Fibroblast of pulmonary artery (primary cell): Measurements from ENCODE around the gene SLC16A6.

Source experiments
- DNase-seq: peaks from one replicate; pipeline ENCODE4 v3.0.0-alpha.2; 2010; ENCODE audit warnings: low read depth
- H3K4me3 ChIP-seq: replicated peaks from 2 replicates; pipeline ENCODE4 v1.5.1; 2011; ENCODE audit warnings: low read depth, mild to moderate bottlenecking, control low read depth, low read length, moderate library complexity
- TF ChIP-seq, protein P1 (sequence below): IDR thresholded peaks from 2 replicates; pipeline ENCODE4 v1.5.1; 2011; ENCODE audit warnings: mild to moderate bottlenecking, control low read depth, low read length, inconsistent platforms; ENCODE audit errors: missing control alignments

SLC16A6 gene

DNA sequence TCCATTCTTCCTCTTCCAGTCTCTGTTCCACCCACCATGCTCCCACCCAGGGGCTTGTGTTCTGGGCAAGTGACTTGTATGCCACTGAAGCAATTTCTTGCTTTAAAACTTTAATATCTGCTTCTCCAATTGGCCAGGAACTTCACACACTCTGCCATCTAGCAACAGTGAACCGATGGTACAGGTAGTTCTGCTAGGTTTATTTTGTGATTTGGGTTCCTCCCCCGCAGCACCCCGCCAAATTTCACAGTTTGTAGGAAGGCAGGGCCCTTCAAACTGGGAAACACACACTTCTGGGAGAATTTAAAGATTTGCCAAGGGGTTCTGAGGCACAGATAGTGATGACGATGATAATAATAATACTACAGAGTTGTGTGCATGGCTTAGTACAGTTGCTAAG is 3.7 kb upstream of the SLC16A6 start:
- DNase-seq = no peak
- TF ChIP-seq, protein P1, sequence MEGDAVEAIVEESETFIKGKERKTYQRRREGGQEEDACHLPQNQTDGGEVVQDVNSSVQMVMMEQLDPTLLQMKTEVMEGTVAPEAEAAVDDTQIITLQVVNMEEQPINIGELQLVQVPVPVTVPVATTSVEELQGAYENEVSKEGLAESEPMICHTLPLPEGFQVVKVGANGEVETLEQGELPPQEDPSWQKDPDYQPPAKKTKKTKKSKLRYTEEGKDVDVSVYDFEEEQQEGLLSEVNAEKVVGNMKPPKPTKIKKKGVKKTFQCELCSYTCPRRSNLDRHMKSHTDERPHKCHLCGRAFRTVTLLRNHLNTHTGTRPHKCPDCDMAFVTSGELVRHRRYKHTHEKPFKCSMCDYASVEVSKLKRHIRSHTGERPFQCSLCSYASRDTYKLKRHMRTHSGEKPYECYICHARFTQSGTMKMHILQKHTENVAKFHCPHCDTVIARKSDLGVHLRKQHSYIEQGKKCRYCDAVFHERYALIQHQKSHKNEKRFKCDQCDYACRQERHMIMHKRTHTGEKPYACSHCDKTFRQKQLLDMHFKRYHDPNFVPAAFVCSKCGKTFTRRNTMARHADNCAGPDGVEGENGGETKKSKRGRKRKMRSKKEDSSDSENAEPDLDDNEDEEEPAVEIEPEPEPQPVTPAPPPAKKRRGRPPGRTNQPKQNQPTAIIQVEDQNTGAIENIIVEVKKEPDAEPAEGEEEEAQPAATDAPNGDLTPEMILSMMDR = no peak
- H3K4me3 ChIP-seq = no peak overlapping the region

DNA sequence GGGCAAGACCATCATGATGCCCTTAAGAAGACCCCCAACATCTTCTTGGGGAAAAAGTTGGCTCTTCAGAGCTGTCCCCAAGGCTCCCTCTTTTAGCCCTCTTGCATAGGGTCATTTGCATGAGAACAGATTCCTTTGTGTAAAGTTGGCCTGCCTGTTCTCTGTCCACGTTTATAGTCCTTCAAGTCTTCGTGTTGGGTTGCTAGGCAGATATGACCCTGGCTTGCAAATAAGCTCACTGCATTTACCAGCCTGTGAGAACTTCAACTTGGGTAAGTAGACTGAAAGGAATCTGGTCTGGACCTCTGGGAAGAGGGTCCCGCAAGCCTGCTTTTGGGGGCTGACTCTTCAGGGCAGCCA is 3.2 kb upstream of the SLC16A6 start:
- TF ChIP-seq, protein P1 = no peak
- no peak overlapping the region for H3K4me3 ChIP-seq
- DNase-seq = no peak

DNA sequence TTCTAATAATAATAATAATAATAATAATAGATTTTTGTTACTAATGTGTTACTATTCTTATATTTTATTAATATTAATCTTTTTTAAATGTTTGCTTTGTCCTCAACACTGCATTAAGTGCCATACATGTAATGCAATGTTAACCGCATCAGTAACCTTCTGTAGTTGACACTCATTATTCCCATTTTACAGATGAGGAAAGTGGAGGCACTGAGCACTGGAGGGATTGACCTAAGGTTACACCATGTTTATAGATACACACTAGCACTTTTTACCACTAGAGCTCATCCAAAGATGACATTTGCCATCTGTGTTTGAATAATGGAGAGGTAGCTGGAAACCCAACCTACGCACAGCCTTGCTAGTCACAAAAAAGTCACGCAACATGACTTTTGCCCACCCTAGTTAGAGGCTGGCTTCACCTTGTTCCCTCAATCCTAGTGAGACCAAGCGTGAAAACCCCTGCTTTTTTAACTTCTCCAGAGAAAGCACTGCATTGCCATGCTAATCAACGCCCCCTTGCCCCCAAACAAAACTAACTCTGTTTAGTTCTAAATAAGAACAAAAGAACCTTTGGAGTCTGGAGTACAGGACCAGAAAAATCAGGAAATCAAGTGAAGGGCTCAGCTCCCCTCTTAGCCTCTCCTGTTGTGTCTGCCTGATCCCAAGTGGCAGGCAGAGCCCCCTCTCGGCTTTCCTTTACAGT is 2.7 kb upstream of the SLC16A6 start:
- TF ChIP-seq, protein P1 = no peak
- H3K4me3 ChIP-seq = no peak overlapping the region
- DNase-seq = no peak

DNA sequence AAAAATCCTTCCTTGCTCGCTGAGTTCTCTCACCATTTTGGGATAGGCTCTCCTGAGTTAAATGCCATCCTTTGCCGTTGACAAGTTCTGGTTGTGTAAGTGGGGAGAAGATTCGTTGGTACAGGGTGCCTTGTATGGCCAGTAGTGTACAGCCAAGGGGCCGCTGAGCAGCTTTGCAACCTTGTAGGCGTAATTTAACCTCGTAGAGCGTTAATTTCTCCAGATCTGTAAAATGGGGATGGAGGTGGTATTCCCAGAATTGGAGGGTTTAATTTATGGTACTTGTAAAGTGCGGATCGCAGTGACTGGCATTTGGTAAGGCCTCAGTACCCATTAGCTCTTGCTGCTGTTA is 1.7 kb upstream of the SLC16A6 start:
- H3K4me3 ChIP-seq = no peak overlapping the region
- TF ChIP-seq, protein P1 = no peak
- DNase-seq = no peak

DNA sequence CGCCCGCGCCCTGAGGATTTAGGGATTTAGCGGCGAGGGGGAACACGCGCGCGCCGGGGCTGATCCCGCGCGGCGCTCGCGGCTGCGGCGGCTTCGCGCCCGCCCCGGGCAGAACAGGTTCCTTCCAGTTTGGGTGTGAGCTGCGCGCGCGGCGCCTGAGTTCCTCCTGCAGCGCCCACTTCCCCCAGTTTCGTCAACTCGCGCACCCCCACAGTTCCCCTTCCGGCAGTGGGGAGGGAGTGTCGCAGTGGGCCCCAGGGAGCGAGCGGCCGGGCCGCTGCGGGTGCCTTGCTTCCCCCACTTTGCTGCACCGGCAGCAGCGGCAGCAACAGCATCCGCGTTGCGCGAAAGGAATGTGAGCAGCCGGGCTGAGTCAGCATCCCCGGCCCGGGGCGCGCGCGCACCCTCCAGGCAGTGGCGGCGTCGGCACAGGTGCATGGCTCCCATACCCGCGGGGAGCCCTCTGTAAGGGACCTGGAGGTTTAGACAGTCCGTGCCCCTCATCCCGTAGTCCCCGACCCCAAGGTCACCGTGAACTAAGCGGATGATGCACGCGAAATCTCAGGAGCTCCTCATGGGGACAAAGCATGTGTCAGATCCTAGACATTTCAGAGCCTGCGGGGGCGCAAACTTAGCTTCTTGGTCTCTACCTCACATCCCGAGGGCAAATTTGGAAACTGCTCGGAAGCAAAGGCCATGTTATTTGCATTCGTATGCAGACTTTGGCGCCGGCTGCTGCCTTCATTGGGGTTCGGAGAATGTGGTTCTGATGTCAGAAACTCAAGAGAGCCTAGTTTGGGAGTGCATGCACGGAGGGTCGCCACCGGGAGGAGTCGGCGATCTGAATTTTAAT is 1.1 kb upstream of the SLC16A6 start:
- H3K4me3 ChIP-seq = peak overlapping the region; percentile 57
- TF ChIP-seq, protein P1 = no peak
- peak; percentile 63 for DNase-seq

DNA sequence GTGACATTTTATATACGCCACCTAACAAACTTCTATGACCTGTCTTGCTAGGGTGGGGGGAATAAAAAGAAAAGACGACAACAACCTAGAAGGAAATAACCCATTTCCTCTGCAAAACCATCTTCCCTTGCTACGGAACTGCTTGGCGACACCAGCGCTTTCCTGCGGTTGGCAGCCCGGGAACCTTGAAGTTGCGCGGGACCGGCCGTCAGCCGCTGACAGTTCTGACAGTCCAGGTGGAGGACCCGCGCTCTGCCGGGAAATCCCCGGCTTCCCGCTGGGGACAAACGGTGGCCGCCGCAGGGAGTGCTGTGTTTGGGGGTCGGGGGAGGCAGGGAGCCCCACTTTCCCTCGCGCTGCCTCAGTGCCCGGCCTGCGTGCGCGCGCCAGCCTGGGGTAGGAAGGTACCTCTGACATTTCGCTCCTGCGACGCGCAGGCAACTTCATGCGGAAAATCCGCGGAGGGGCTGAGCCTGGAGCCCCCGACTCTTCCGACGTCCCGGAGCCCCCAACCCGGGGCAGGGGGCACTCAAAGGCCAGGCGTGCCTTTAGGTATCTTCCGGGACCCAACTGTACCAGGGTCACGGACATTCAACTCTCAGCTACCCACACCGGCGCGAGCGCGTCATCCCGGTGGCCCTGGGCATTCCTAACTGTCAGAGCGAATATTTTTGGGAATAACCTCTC is 516 bp downstream of the SLC16A6 start:
- TF ChIP-seq, protein P1 = no peak
- H3K4me3 ChIP-seq = peak overlapping the region; percentile 28
- no peak for DNase-seq
